ENCODE data around the gene KAZN.

Gene KAZN

DNA sequence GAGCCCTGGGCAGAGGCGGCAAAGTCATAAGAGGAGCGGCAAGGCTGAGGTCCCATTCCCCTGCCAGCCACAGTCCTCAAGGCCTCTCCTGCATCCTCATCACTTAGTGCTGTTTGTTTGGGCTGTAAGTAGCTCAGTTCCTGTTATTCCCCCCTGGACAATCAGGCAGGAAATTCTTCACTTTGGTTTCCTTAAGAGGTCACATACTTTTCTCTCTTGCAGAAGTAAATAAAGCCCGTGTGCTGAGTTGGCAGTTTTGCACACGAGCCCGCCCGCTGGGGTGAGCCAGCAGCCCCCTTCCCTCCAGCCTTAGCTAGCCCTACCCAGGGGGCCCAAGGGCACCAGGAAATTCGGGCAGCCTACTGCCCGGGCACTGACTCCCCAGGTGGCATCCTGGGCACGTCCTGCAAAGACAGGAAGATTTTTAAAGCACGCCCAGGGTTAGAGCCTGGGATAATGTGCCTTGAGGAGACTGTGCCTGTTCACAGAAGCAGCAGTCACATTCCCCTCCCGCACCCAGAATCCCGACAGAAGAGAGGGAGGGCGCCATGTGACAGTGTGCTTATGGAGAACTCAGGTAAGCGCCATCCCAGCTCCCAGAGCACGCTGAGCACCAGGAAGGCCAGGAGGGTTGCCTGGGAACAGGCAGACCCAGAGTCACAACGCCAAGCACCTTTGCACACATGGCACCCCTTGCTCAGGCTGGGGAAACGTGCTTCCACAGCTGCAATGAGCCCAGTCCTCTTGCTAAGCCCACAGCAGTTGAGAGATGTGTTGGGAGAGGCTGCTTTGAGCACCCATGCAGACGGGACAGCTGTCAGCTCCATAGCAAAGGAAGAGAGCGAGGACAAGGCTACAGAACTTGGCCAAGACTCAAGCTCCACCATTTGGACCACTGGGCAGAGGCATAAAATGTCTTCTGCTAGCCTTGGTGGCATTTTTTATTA, 410.6 kb downstream of the KAZN start:
- no peak for DNase-seq (ENCODE audit: low read depth in 2 of 2)

- no peak for DNase-seq (ENCODE audit: low read depth in 2 of 2)
Observed at GRCh38 chr1:15011160-15011559, 412.7 kb downstream of the KAZN start.

DNA sequence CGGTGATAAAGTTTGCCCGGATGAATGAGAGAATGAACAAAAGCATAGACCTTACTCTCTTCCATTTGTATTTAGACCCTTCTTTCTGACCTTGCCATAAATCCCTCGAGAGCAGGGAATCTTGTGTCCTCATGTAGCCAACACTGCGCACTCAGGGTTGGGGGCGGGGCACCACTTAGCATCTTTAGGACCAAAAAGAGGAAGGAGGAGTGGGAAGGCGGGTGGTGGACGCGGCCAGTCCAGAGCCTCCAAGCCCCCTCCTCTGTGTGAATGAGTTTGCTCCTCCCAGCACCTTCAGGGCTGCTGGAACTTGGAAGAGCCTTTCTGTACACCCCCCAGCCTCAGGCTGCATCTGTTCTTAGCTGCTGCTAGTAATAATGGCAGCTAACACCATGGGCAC, 413.2 kb downstream of the KAZN start:
- no peak for DNase-seq (ENCODE audit: low read depth in 2 of 2)

DNA sequence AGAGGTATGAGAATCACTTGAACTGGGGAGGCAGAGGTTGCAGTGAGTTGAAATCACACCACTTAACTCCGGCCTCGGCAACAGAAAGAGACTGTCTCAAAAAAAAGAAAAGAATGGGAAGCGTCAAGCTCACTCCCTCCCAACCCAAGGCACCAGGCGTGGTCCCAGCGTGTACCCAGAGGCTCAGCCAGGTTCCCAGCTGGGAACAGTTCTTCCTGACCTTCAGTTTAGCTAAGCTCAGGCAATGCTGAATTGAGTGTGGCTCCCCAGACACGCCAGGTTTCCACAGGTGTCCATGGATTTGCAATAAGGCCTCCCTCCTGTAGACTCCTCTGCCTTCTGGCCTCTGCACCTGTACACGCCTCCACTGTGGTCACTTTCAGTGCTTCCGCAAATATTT, 414.3 kb downstream of the KAZN start:
- DNase-seq (ENCODE audit: low read depth in 2 of 2): no peak

DNA sequence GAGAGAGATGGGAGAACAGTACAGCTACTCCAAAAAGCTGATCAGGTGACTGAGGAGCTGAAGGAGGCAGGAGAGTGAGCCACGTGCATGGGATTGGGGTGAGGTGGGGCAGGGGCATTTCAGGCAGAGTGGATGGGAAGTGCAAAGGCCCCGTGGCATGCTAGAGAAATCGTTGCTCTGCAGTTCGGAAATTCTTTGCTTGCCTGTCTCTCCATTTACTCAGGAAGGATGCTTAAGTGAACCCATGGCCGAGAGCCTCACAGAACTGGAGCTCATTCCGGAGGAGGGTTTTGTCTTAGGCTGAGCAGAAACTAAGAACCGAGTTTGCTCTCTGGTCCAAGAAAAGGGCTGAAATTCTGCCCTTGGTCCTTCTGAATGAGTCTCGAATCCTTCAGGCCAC, 415.3 kb downstream of the KAZN start:
- no peak for DNase-seq (ENCODE audit: low read depth in 2 of 2)

DNA sequence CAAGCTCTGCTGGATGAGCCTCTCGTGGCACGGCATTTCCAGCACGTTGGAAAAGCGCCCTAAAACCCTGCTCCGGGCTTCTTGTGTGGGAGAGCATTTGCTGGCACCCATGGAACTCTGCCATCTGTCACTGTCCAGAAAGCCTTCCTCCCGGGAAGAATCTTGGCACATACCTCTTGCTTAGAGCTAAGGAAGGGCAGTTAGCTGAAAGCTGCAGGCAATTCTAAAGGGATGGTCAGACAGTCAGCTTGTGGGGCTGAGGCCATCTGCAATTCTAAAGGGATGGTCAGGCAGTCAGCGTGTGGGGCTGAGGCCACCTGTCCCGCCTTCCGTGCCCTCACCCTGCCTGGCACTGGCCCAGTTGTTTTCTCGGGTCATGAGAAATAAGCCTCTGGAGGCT, 416.0 kb downstream of the KAZN start:
- DNase-seq (ENCODE audit: low read depth in 2 of 2): no peak

DNA sequence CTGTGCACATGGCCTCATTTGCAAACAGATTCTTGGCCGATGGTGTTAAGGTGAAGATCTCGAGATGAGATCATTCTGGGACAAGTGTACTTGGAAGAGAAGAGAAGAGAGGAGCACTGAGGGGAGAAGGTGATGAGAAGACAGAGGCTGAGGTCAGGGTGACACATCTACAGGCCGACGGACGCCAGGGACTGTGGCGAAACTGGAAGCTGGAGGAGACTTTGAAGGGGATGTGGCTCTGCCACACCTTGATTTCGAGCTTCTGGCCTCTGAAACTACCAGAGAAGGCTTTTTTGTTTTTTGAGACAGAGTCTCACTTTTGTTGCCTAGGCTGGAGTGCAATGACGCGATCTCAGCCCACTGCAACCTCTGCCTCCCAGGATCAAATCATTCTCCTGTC, 417.5 kb downstream of the KAZN start:
- DNase-seq (ENCODE audit: low read depth in 2 of 2): no peak

- DNase-seq (ENCODE audit: low read depth in 2 of 2): no peak
Observed at GRCh38 chr1:15016526-15016925, 418.0 kb downstream of the KAZN start.

DNA sequence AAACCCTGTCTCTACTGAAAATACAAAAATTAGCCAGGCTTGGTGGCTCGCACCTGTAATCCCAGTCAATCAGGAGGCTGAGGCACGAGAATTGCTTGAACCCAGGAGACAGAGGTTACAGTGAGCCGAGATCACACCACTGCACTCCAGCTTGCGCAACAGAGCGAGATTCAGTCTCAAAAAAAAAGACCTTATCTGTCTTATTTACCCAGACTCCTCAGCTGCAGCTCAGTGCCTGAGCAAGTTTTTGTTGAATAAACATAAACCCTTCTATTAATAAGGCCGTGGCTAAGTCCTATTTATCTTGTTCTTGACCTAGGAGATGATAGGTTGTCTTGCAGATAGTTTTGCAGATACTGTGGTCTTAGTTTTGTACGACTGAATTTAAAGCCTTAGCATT, 418.6 kb downstream of the KAZN start:
- no peak for DNase-seq (ENCODE audit: low read depth in 2 of 2)

DNA sequence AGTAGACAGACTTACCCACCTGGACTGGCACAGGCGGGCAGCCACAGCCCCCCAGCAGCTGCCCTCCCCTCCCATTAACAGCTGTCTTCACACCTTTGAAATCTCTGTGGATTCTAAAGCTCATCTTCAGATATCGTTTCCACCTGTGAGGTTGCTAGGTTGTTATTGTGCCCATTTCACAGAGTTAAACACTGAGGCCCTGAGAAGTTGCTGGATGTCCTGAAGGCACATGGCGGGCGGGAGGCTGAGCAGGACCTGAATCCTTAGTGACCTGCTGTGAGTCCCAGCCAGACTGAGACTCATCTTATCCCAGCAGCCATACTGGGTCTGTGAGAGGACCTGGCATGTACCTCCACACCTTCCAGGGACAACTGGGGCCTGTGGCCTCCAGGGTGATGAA, 420.3 kb downstream of the KAZN start:
- DNase-seq (ENCODE audit: low read depth in 2 of 2): no peak

DNA sequence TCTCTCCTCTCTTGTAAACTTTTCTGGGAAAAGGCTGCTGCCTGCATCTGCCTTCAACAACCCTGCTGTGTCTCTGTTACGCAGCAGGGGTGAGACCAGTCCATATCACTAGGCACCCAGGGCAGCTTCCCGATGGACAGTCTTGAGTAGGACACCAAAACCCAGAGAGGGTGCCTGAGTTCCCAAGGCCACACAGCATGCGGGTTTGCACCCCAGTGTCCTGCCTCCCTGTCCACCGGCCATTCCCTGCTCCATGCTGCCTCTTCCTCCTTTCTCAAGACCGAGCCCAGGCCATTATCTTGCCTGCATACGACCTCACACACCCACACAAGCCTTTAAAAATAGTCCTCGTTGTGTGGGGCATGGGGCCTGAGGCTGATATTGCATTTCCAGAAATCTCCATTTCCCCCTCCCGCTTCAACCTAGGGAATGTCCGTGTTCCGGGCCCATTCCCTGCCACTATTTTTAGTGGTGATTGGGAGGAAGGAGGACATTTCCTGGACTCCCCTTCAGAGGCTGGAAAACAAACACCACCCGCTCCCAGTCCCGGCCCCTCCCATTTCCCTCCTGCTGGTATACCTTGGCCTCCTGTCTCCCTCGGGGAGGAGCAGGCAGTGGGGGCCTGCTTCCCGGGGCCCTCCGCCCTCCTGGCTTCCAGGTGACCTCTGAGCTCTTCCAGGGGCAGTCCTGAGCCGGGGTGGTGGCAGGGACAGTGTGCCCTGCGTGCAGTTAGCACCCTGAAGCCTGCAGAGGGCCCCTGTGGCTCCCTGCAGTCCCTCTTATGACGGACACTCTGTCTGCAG, 422.7 kb downstream of the KAZN start:
- DNase-seq (ENCODE audit: low read depth in 2 of 2): no peak

DNA sequence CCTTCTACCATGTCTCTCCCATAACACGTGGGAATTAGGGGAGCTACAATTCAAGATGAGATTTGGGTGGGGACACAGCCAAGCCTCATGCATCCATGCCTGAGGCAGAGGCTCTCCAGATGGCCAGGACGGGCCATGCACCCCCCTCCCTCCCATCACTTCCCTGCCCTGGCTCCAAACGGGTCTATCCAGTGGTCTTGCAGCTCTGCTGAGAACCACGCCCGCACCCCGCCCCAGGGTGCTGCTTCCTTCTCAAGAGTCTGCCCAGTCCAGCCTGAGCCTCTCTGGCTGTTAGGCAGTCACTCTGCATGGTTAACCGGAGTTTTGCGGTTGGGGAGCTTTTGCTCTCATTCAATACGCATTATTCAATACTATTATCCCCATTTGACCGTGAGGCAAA, 423.6 kb downstream of the KAZN start:
- no peak for DNase-seq (ENCODE audit: low read depth in 2 of 2)

GRCh38 chr1:15023205-15023604, 424.7 kb downstream of the KAZN start:
- no peak for DNase-seq (ENCODE audit: low read depth in 2 of 2)

DNA sequence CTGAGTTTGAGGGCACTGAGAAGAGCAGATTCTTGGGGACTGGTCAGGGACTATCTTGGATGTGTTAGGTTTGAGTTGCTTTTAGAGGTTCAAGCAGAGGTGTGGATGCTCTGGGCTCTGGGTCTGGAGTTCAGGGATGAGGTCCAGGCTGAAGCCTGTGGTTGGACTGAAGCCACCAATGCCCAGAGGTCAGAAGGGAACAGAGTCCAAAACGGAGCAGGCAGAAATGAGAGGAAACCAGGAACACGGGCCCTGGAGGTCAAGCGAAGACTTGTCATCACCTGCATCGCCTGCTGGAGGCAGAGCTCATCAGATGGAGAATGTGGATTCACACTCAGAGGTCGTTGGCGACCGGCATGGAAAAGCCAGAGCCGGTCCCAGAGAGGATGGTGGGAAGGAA, 425.5 kb downstream of the KAZN start:
- no peak for DNase-seq (ENCODE audit: low read depth in 2 of 2)

DNA sequence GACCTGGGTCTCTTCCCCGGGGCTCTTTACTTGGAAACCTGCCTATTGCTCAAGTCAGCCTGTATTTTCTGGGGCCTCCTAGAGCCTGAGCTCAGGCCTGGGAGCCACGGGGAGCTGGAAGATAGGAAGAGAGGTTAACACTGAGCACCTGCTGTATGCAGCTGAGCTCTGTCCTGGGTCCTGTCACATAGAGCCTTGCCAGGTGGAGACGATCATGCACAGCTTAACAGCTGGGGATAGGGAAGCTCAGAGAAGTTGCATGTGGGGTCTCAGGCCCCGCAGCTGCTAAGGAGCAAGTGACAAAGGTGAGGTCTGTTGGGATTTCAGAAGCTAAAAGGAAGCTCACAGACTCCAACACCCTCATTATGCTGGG, 427.6 kb downstream of the KAZN start:
- no peak for DNase-seq (ENCODE audit: low read depth in 2 of 2)

DNA sequence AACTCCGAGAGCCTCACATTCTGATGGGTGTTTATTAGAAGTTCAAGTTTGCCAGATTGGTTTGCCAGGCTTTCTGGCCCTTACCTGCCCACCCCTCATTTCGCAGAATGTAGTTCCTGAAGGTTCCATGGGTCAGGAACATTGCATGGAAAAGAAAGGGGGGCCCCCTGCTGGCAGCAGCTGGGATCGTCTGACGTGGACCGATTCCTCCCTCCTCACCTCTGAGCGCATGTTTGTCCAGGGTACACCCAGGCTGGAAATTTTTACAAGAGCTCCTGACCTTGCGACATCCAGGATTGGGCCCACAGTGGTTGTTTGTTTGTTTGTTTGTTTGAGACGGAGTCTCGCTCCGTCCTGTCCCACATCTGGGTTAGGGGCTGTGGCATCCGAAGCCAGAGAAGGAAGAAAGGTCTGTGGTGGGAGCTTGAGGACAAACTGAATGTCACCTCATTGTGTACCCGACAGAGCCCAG, 429.1 kb downstream of the KAZN start:
- DNase-seq (ENCODE audit: low read depth in 2 of 2): peak; percentile 6 to 27

- DNase-seq (ENCODE audit: low read depth in 2 of 2): no peak
Observed at GRCh38 chr1:15028102-15028501, 429.6 kb downstream of the KAZN start.

DNA sequence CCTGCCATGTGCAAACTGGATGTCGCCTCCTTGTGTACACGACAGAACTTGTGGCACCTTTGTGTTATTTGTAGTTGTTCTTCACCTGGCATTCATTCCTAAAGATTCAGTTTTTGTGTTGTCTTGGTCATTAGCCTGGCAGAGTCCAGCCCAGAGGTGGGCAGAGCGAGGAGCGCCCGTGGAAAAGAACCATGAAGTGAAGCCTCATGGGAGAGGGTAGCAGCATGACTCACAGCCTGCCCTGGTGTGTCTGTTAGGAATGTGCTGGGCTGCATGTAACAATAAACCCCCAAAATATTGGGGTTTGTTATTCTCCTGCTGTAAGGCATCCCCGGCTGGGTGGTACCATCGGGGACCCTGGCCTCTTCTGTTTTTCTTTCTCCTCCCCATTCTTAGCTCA, 430.1 kb downstream of the KAZN start:
- DNase-seq (ENCODE audit: low read depth in 2 of 2): no peak

DNA sequence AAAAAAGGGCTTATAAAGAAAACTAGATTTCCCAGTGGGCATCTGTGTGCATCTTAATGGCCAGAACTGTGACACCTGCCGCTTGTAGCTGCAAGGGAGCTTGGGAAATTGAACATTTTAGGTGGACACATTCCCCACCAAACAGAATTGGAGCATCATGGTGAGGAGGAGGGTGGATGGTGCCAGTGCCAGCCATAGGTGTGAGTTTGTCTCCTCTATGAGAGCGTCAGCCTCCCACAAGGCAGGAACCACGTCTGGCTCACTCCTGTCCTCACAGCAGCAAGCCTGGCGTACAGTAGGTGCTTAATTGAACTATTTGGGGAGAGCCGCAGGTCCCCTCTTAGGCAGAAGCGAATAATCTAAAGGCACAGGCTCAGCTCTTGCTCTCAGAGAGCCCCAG, 430.6 kb downstream of the KAZN start:
- no peak for DNase-seq (ENCODE audit: low read depth in 2 of 2)

DNA sequence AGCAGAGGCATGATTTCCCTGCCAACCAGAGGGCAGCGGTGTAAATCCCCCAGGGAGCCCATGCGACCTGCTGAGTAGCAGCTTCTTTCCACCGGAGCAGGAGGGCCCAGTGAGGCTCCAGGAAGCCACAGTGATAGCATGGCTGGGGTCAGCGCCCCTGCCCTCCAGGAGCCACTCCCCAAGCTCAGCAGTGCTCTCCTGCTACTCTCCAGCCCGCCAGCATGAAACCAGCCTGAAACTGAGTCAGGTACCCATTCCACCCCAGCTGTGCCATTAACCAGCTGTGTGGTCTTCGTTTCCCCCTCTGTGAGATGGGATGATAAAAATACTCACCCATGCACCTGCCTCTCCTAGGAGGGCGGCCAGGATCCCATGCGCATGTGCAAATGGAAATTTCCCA, 431.3 kb downstream of the KAZN start:
- no peak for DNase-seq (ENCODE audit: low read depth in 2 of 2)

GRCh38 chr1:15031251-15031933, 432.9 kb downstream of the KAZN start:
- DNase-seq (ENCODE audit: low read depth in 2 of 2): no peak

- DNase-seq (ENCODE audit: low read depth in 2 of 2): no peak
Observed at GRCh38 chr1:15033264-15033663, 434.8 kb downstream of the KAZN start.

Data from stimulated activated CD4-positive, alpha-beta T cell treated with anti-CD3 and anti-CD28 coated beads, Interleukin-15, amount 100 ng/mL, for 48 hours (primary cell).